Natural killer cell (primary cell): ENCODE measurements around the gene PRICKLE2. TPM values are rescaled to one million over a fixed set of nuclear protein-coding genes. Genes with fewer than 3 reads are reported as not detected.
"Not testable (repeated sequence)": the region's sequence is repeated elsewhere in the genome, so short reads cannot be mapped to it uniquely, and the experiment has no call there.

Experiments
- ATAC-seq, 3 donors: fragments of 150-1000 bp in 2 of 3; fragments of 200-7000 bp in 1 of 3; cut with Tn5 transposase; 1 replicate in 1 of 3; 2 replicates in 2 of 3; pipeline ENCODE4 v1.10.0; 2021; ENCODE audit warnings: mild to moderate bottlenecking in 2 of 3, moderate library complexity in 2 of 3
- DNase-seq, 2 donors: peaks; one replicate each; pipeline versions ENCODE4 v3.0.0 to v3.0.0-alpha.2; 2013 to 2021; ENCODE audit warnings: mixed read lengths in 1 of 2
- H3K27ac ChIP-seq: one replicate; pipeline ENCODE4 v1.5.1; 2013; ENCODE audit warnings: mild to moderate bottlenecking, low read length
- H3K27me3 ChIP-seq: one replicate; pipeline ENCODE4 v1.6.1; 2013; ENCODE audit warnings: low read length; ENCODE audit not compliant: control insufficient read depth, insufficient read depth
- H3K36me3 ChIP-seq: one replicate; pipeline ENCODE4 v1.6.1; 2013; ENCODE audit warnings: low read length; ENCODE audit not compliant: control insufficient read depth, insufficient read depth
- H3K4me1 ChIP-seq: one replicate; pipeline ENCODE4 v1.6.1; 2013; ENCODE audit warnings: low read length; ENCODE audit not compliant: control insufficient read depth, insufficient read depth
- H3K4me3 ChIP-seq: one replicate; pipeline ENCODE4 v1.5.1; 2013; ENCODE audit warnings: low read length
- H3K9me3 ChIP-seq: one replicate; pipeline ENCODE4 v1.6.1; 2013; ENCODE audit warnings: low read length; ENCODE audit not compliant: control insufficient read depth, insufficient read depth
- H3K27ac Mint-ChIP-seq, 2 donors: one replicate each; pipeline ENCODE4 v1.8.0; 2022; ENCODE audit warnings: mild to moderate bottlenecking in 2 of 2, mixed read lengths in 2 of 2, moderate library complexity in 1 of 2
- H3K27me3 Mint-ChIP-seq, 2 donors: one replicate each; pipeline ENCODE4 v1.8.0; 2022; ENCODE audit warnings: low read depth in 2 of 2, mixed read lengths in 2 of 2
- H3K36me3 Mint-ChIP-seq: one replicate; pipeline ENCODE4 v1.8.0; 2022; ENCODE audit warnings: mixed read lengths
- H3K4me1 Mint-ChIP-seq, 2 donors: one replicate each; pipeline ENCODE4 v1.8.0; 2022; ENCODE audit warnings: mixed read lengths in 2 of 2
- H3K4me3 Mint-ChIP-seq: one replicate; pipeline ENCODE4 v1.8.0; 2022; ENCODE audit warnings: mild to moderate bottlenecking, moderate library complexity, mixed read lengths
- H3K9me3 Mint-ChIP-seq, 2 donors: one replicate each; pipeline ENCODE4 v1.8.0; 2022; ENCODE audit warnings: mixed read lengths in 2 of 2
- CTCF ChIP-seq: fragments of 200-600 bp; IDR thresholded peaks from one replicate; pipeline ENCODE4 v1.8.0; 2022; ENCODE audit warnings: antibody characterized with exemption
- WGBS: methylation state at CpG from one replicate; pipeline ENCODE4 v1.1.7; 2013; ENCODE audit warnings: missing lambda C conversion rate; ENCODE audit not compliant: insufficient coverage; 5-methylcytosine and 5-hydroxymethylcytosine counted together
- intact Hi-C: fragments of 100-400 bp; cut with micrococcal nuclease; formaldehyde crosslinking; loops from one replicate; pipeline ENCODE4 v1.14.2; 2022
- total RNA-seq, 4 donors: library from RNA; stranded (reverse); fragments of 120-200 nt in 1 of 4; gene quantifications; one replicate each; pipeline versions ENCODE4 v1.2.3 to v1.2.4, GENCODE V29; 2013 to 2022

Gene PRICKLE2
- total RNA-seq, 3 donors from 2014 or later (not counting 1 experiment from before 2014, with no cell fraction given), result 0.07 to 3.3 (median 1.8) TPM

- no peaks in the 10 kb centered on the region for H3K9me3 Mint-ChIP-seq
- H3K27ac Mint-ChIP-seq, result no peak overlapping the region
- no peaks in the 10 kb centered on the region for H3K27me3 ChIP-seq
- H3K27ac ChIP-seq, result no peak overlapping the region
- H3K36me3 Mint-ChIP-seq, result no peaks in the 10 kb centered on the region
- peaks cover 0 to 3% of the 10 kb centered on the region in 2 donors for H3K27me3 Mint-ChIP-seq
- no peaks in the 10 kb centered on the region for H3K4me1 ChIP-seq
- no peaks in the 10 kb centered on the region for H3K9me3 ChIP-seq
- no peak for ATAC-seq
- no peak for TF ChIP-seq CTCF
- intact Hi-C loops, result no loop called here
- H3K4me3 ChIP-seq, result no peak overlapping the region
- H3K4me3 Mint-ChIP-seq, result no peak overlapping the region
- no peaks in the 10 kb centered on the region for H3K36me3 ChIP-seq
- no peaks in the 10 kb centered on the region for H3K4me1 Mint-ChIP-seq
- DNase-seq, result no peak
- 94% methylated on average over 1 of the region's 1 CpG for WGBS
Measured at GRCh38 chr3:64091501-64091900, 133.8 kb downstream of the PRICKLE2 start.

GRCh38 chr3:64089386-64089785, 135.9 kb downstream of the PRICKLE2 start:
- H3K36me3 ChIP-seq, H3K27ac Mint-ChIP-seq, H3K36me3 Mint-ChIP-seq, ATAC-seq, H3K4me1 Mint-ChIP-seq, H3K4me3 Mint-ChIP-seq, H3K4me1 ChIP-seq, H3K9me3 ChIP-seq, H3K4me3 ChIP-seq, H3K9me3 Mint-ChIP-seq, H3K27ac ChIP-seq, DNase-seq, intact Hi-C loops, H3K27me3 ChIP-seq, H3K27me3 Mint-ChIP-seq: not testable (repeated sequence)
- 81% methylated on average over 4 of the region's 4 CpGs for WGBS

GRCh38 chr3:64088408-64089205, 136.7 kb downstream of the PRICKLE2 start:
- Mint-ChIP-seq H3K4me1 (no peaks in the 10 kb centered on the region), H3K9me3 (peaks cover 0 to under 1% of the 10 kb centered on the region in 2 donors), H3K36me3 (no peaks in the 10 kb centered on the region), H3K27me3 (peaks cover 0 to 9% of the 10 kb centered on the region in 2 donors), H3K27ac (no peak overlapping the region), H3K4me3 (no peak overlapping the region)
- no peaks in the 10 kb centered on the region for H3K4me1 ChIP-seq
- H3K36me3 ChIP-seq, result no peaks in the 10 kb centered on the region
- WGBS, result no CpG with 5 or more reads among the region's 1 CpG
- H3K27ac ChIP-seq, result no peak overlapping the region
- no peak for DNase-seq
- TF ChIP-seq CTCF, result no peak
- no peaks in the 10 kb centered on the region for H3K27me3 ChIP-seq
- no peak for ATAC-seq
- no peak overlapping the region for H3K4me3 ChIP-seq
- H3K9me3 ChIP-seq, result no peaks in the 10 kb centered on the region
- intact Hi-C loops, result no loop called here

GRCh38 chr3:64086479-64087252, 138.6 kb downstream of the PRICKLE2 start:
- no peaks in the 10 kb centered on the region for H3K4me1 ChIP-seq
- no peaks in the 10 kb centered on the region for H3K36me3 ChIP-seq
- H3K27me3 Mint-ChIP-seq, result peaks cover 0 to 16% of the 10 kb centered on the region in 2 donors
- H3K4me3 ChIP-seq, result no peak overlapping the region
- no peaks in the 10 kb centered on the region for H3K27me3 ChIP-seq
- intact Hi-C loops, result no loop called here
- peaks cover 0 to 2% of the 10 kb centered on the region in 2 donors for H3K9me3 Mint-ChIP-seq
- H3K27ac ChIP-seq, result no peak overlapping the region
- H3K27ac Mint-ChIP-seq, result no peak overlapping the region
- DNase-seq, result no peak
- no peaks in the 10 kb centered on the region for H3K4me1 Mint-ChIP-seq
- ATAC-seq, result no peak
- H3K36me3 Mint-ChIP-seq, result no peaks in the 10 kb centered on the region
- no peak overlapping the region for H3K4me3 Mint-ChIP-seq
- H3K9me3 ChIP-seq, result no peaks in the 10 kb centered on the region
- 83% methylated on average over 5 of the region's 5 CpGs for WGBS
- TF ChIP-seq CTCF, result no peak
